ENCODE measurements around the gene LPIN1. TPM values are rescaled to one million over a fixed set of nuclear protein-coding genes. Genes with fewer than 3 reads are reported as not detected.

LPIN1 gene
- total and polyA plus RNA-seq, 2 of the 13 experiments (the other 11 are each of a cell fraction or from before 2014, with no cell fraction given): 9.7 to 19.4 TPM

DNA sequence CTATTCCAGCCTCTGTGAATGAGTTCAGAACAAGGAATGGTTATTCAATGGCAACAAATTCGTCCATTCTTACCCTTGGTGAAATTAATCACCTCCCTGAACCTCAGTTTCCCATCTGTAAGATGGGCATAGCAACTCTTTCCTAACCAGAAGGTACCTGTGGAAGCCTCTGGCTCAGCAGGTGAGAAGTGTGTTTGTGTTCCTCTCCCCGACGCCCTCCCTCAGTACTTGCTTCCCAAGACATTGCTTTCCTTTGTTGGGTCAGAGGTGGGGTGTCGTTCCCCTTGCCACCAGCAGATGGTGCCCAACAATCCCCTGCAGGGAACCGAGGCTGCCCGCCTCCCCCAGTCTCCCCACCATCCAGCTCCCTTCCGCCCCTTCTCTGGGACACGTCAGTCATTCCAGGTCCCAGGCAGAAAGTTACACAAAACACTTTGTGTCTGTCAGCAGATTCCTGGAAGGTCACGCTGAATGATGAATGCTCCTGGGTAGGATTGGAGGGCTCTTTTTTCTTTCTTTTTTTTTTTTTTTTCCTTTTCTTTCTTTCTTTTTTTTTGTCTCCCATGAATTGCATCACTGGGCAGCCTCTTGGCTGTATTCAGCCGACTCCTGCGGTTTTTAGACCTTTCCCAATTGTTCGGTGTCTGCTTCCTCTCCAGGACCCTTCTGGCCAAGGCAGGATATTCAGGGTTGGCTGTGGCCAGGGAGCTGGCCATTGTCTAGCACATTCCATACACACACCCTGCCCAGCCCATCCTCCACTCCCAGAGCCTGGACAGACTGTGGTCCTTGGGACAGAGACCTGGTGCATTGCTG, 117.3 kb downstream of the LPIN1 start (continued):
- TF ChIP-seq ZSCAN30 (CRISPR knock-in tag; IDR thresholded peaks at IDR 0.05): no peak
- TF ChIP-seq, protein P1, sequence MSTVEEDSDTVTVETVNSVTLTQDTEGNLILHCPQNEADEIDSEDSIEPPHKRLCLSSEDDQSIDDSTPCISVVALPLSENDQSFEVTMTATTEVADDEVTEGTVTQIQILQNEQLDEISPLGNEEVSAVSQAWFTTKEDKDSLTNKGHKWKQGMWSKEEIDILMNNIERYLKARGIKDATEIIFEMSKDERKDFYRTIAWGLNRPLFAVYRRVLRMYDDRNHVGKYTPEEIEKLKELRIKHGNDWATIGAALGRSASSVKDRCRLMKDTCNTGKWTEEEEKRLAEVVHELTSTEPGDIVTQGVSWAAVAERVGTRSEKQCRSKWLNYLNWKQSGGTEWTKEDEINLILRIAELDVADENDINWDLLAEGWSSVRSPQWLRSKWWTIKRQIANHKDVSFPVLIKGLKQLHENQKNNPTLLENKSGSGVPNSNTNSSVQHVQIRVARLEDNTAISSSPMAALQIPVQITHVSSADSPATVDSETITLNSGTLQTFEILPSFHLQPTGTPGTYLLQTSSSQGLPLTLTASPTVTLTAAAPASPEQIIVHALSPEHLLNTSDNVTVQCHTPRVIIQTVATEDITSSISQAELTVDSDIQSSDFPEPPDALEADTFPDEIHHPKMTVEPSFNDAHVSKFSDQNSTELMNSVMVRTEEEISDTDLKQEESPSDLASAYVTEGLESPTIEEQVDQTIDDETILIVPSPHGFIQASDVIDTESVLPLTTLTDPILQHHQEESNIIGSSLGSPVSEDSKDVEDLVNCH (CRISPR knock-in tag; IDR thresholded peaks at IDR 0.05): no peak
- TF ChIP-seq IRF2 (CRISPR knock-in tag; IDR thresholded peaks at IDR 0.05): peak; percentile 73
- TF ChIP-seq, protein P2, sequence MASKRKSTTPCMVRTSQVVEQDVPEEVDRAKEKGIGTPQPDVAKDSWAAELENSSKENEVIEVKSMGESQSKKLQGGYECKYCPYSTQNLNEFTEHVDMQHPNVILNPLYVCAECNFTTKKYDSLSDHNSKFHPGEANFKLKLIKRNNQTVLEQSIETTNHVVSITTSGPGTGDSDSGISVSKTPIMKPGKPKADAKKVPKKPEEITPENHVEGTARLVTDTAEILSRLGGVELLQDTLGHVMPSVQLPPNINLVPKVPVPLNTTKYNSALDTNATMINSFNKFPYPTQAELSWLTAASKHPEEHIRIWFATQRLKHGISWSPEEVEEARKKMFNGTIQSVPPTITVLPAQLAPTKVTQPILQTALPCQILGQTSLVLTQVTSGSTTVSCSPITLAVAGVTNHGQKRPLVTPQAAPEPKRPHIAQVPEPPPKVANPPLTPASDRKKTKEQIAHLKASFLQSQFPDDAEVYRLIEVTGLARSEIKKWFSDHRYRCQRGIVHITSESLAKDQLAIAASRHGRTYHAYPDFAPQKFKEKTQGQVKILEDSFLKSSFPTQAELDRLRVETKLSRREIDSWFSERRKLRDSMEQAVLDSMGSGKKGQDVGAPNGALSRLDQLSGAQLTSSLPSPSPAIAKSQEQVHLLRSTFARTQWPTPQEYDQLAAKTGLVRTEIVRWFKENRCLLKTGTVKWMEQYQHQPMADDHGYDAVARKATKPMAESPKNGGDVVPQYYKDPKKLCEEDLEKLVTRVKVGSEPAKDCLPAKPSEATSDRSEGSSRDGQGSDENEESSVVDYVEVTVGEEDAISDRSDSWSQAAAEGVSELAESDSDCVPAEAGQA (IDR thresholded peaks at IDR 0.05; ENCODE audit: low read depth): no peak
- TF ChIP-seq, protein P2 (CRISPR knock-in tag; IDR thresholded peaks at IDR 0.05; ENCODE audit: borderline replicate concordance): no peak
- TF ChIP-seq, protein P3, sequence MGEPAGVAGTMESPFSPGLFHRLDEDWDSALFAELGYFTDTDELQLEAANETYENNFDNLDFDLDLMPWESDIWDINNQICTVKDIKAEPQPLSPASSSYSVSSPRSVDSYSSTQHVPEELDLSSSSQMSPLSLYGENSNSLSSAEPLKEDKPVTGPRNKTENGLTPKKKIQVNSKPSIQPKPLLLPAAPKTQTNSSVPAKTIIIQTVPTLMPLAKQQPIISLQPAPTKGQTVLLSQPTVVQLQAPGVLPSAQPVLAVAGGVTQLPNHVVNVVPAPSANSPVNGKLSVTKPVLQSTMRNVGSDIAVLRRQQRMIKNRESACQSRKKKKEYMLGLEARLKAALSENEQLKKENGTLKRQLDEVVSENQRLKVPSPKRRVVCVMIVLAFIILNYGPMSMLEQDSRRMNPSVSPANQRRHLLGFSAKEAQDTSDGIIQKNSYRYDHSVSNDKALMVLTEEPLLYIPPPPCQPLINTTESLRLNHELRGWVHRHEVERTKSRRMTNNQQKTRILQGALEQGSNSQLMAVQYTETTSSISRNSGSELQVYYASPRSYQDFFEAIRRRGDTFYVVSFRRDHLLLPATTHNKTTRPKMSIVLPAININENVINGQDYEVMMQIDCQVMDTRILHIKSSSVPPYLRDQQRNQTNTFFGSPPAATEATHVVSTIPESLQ (CRISPR knock-in tag; conservative IDR thresholded peaks at IDR 0.05): no peak
- TF ChIP-seq ATF1 (CRISPR knock-in tag; IDR thresholded peaks at IDR 0.05): no peak
- TF ChIP-seq, protein P4, sequence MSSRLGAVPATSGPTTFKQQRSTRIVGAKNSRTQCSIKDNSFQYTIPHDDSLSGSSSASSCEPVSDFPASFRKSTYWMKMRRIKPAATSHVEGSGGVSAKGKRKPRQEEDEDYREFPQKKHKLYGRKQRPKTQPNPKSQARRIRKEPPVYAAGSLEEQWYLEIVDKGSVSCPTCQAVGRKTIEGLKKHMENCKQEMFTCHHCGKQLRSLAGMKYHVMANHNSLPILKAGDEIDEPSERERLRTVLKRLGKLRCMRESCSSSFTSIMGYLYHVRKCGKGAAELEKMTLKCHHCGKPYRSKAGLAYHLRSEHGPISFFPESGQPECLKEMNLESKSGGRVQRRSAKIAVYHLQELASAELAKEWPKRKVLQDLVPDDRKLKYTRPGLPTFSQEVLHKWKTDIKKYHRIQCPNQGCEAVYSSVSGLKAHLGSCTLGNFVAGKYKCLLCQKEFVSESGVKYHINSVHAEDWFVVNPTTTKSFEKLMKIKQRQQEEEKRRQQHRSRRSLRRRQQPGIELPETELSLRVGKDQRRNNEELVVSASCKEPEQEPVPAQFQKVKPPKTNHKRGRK (CRISPR knock-in tag; IDR thresholded peaks at IDR 0.05): peak; percentile 82; the same call in 1 of the 2 replicates
- no peak for TF ChIP-seq ZBTB7B (CRISPR knock-in tag; IDR thresholded peaks at IDR 0.05)
- TF ChIP-seq ZNF256 (CRISPR knock-in tag; conservative IDR thresholded peaks at IDR 0.05): no peak
- TF ChIP-seq HDAC1 (CRISPR knock-in tag; IDR thresholded peaks at IDR 0.05): 0 out of 2 replicates have a peak, but pooled peaks have one; percentile 20
- TF ChIP-seq ZNF383 (CRISPR knock-in tag; IDR thresholded peaks at IDR 0.05; ENCODE audit: borderline replicate concordance): no peak
